Liver (tissue), 9 donors: ENCODE results near the gene TTC3. TPM values are rescaled to one million over a fixed set of nuclear protein-coding genes. Genes with fewer than 3 reads are reported as not detected.

Source experiments
- DNase-seq: peaks from one replicate; pipeline ENCODE4 v3.0.0-alpha.2; 2017; ENCODE audit warnings: low spot score
- H3K27ac ChIP-seq, 2 donors: one replicate each; pipeline ENCODE4 v1.7.0; 2013; ENCODE audit warnings: inconsistent platforms in 2 of 2, low read length in 2 of 2, control low read depth in 1 of 2, low read depth in 1 of 2, mild to moderate bottlenecking in 1 of 2
- H3K27me3 ChIP-seq, 4 donors: one replicate each; pipeline versions ENCODE4 v1.6.1 to v1.7.0; 2013; ENCODE audit warnings: low read length in 3 of 4, inconsistent platforms in 1 of 4, mild to moderate bottlenecking in 1 of 4, moderate library complexity in 1 of 4; ENCODE audit not compliant: control insufficient read depth in 4 of 4, insufficient read depth in 4 of 4
- H3K36me3 ChIP-seq, 4 donors: one replicate each; pipeline versions ENCODE4 v1.6.1 to v1.7.0; 2013; ENCODE audit warnings: low read length in 3 of 4, mild to moderate bottlenecking in 3 of 4, low read depth in 1 of 4, moderate library complexity in 1 of 4; ENCODE audit not compliant: control insufficient read depth in 4 of 4, insufficient read depth in 3 of 4
- H3K4me1 ChIP-seq, 4 donors: one replicate each; pipeline versions ENCODE4 v1.6.1 to v1.7.0; 2013; ENCODE audit warnings: low read length in 3 of 4, mild to moderate bottlenecking in 3 of 4, moderate library complexity in 1 of 4; ENCODE audit not compliant: control insufficient read depth in 4 of 4, insufficient read depth in 4 of 4
- H3K4me3 ChIP-seq, 3 donors: one replicate each; pipeline versions ENCODE4 v1.6.1 to v1.7.0; 2013; ENCODE audit warnings: low read length in 3 of 3, control low read depth in 1 of 3, low read depth in 1 of 3, mild to moderate bottlenecking in 1 of 3
- H3K9ac ChIP-seq, 2 donors: one replicate each; pipeline ENCODE4 v1.7.0; 2013; ENCODE audit warnings: low read length in 2 of 2, mild to moderate bottlenecking in 2 of 2, moderate library complexity in 2 of 2, control low read depth in 1 of 2, low read depth in 1 of 2
- H3K9me3 ChIP-seq, 4 donors: one replicate each; pipeline versions ENCODE4 v1.6.1 to v1.7.0; 2013; ENCODE audit warnings: low read length in 3 of 4; ENCODE audit not compliant: control insufficient read depth in 4 of 4
- ATF3 ChIP-seq: IDR thresholded peaks from 2 replicates; pipeline ENCODE4 v1.6.1; 2016; ENCODE audit warnings: antibody characterized with exemption
- CTCF ChIP-seq: fragments of 150-350 bp; IDR thresholded peaks from 2 replicates; pipeline ENCODE4 v1.5.1; 2017; ENCODE audit warnings: improper control_type of control experiment, low read depth, low read length; ENCODE audit not compliant: missing input control
- EGR1 ChIP-seq, 2 donors: IDR thresholded peaks; 2 replicates each; pipeline ENCODE4 v1.6.1; 2016 to 2018; ENCODE audit warnings: antibody characterized with exemption in 2 of 2, low read depth in 2 of 2
- FOXA1 ChIP-seq: IDR thresholded peaks from 2 replicates; pipeline ENCODE4 v1.6.1; 2016; ENCODE audit warnings: antibody characterized with exemption
- FOXA2 ChIP-seq: IDR thresholded peaks from 2 replicates; pipeline ENCODE4 v1.6.1; 2016; ENCODE audit warnings: antibody characterized with exemption
- HNF4A ChIP-seq, 2 donors: conservative IDR thresholded peaks; 2 replicates each; pipeline ENCODE4 v1.6.1; 2016; ENCODE audit warnings: antibody characterized with exemption in 2 of 2, mild to moderate bottlenecking in 2 of 2
- JUND ChIP-seq, 2 donors: IDR thresholded peaks; 2 replicates each; pipeline ENCODE4 v1.6.1; 2016; ENCODE audit warnings: antibody characterized with exemption in 2 of 2
- MAX ChIP-seq: IDR thresholded peaks from 2 replicates; pipeline ENCODE4 v1.6.1; 2016; ENCODE audit warnings: antibody characterized with exemption
- NR2F2 ChIP-seq: IDR thresholded peaks from 2 replicates; pipeline ENCODE4 v1.6.1; 2016; ENCODE audit warnings: antibody characterized with exemption
- RAD21 ChIP-seq, 2 donors: IDR thresholded peaks; 2 replicates each; pipeline ENCODE4 v1.6.1; 2016; ENCODE audit warnings: antibody characterized with exemption in 2 of 2, mild to moderate bottlenecking in 2 of 2
- REST ChIP-seq: IDR thresholded peaks from 2 replicates; pipeline ENCODE4 v1.6.1; 2016; ENCODE audit warnings: antibody characterized with exemption, mild to moderate bottlenecking
- RXRA ChIP-seq, 2 donors: IDR thresholded peaks; 2 replicates each; pipeline ENCODE4 v1.6.1; 2017 to 2018; ENCODE audit warnings: antibody characterized with exemption in 2 of 2, mild to moderate bottlenecking in 1 of 2
- SP1 ChIP-seq: IDR thresholded peaks from 2 replicates; pipeline ENCODE4 v1.6.1; 2018; ENCODE audit warnings: antibody characterized with exemption, mild to moderate bottlenecking
- TAF1 ChIP-seq: conservative IDR thresholded peaks from 2 replicates; pipeline ENCODE4 v1.6.1; 2016; ENCODE audit warnings: antibody characterized with exemption, mild to moderate bottlenecking
- YY1 ChIP-seq: IDR thresholded peaks from 2 replicates; pipeline ENCODE4 v1.6.1; 2016; ENCODE audit warnings: antibody characterized with exemption, mild to moderate bottlenecking
- ZBTB33 ChIP-seq: IDR thresholded peaks from 2 replicates; pipeline ENCODE4 v1.6.1; 2016; ENCODE audit warnings: antibody characterized with exemption
- WGBS: extraction: QIAGEN DNeasy Blood & Tissue Kit; methylation state at CpG from one replicate; pipeline ENCODE4 v1.1.7; 2013; 5-methylcytosine and 5-hydroxymethylcytosine counted together
- polyA plus RNA-seq, 2 donors: library from polyadenylated mRNA; stranded (reverse) in 1 of 2; unstranded in 1 of 2; fragments of 200-250 nt in 1 of 2; fragments of >200 nt in 1 of 2; fragmentation: Nextera tagmentation in 1 of 2; extraction: Ambion mirVana in 1 of 2; gene quantifications; one replicate each; pipeline versions ENCODE4 v1.2.1 to v1.2.3, GENCODE V29; 2013 to 2015
- total RNA-seq, 2 donors: library from RNA; depleted of rRNA; stranded (reverse); fragments of >200 nt; gene quantifications; one replicate each; pipeline ENCODE4 v1.2.3, GENCODE V29; 2014
- donor health status: healthy.
- donor health status: healthy.
- donor health status: healthy.
- donor health status: healthy.
- donor health status: healthy.

TTC3 gene
- total and polyA plus RNA-seq, 4 donors = 27.2 to 96.1 (median 57.2) TPM

GRCh38 chr21:37219761-37220432, 146.8 kb downstream of the TTC3 start:
- H3K9ac ChIP-seq = no peak overlapping the region

GRCh38 chr21:37220433-37220980, 147.5 kb downstream of the TTC3 start:
- H3K9ac ChIP-seq = peak overlapping the region; percentile 50 to 53
- H3K27ac ChIP-seq = peak overlapping the region; percentile 60 to 73
- H3K27me3 ChIP-seq = no peaks in the 10 kb centered on the region
- H3K36me3 ChIP-seq = peaks cover 2 to 16% (median 9%) of the 10 kb centered on the region in 4 donors
- peaks cover 0 to 16% (median 3%) of the 10 kb centered on the region in 4 donors for H3K4me1 ChIP-seq
- H3K9me3 ChIP-seq = no peaks in the 10 kb centered on the region
- DNase-seq = no peak
- peak overlapping the region; percentile 64 to 83 (median 79) for H3K4me3 ChIP-seq
- 6% methylated on average over 35 of the region's 35 CpGs for WGBS
- TF ChIP-seq TAF1 = no peak
- TF ChIP-seq YY1 = no peak
- TF ChIP-seq NR2F2 = no peak
- no peak for TF ChIP-seq FOXA2
- TF ChIP-seq MAX = no peak
- TF ChIP-seq REST = no peak
- TF ChIP-seq EGR1 (IDR thresholded peaks at IDR 0.05; ENCODE audit: low read depth in 2 of 2) = no peak
- no peak for TF ChIP-seq ZBTB33
- TF ChIP-seq FOXA1 = no peak
- TF ChIP-seq RXRA (IDR thresholded peaks at IDR 0.05) = no peak
- TF ChIP-seq SP1 = no peak
- TF ChIP-seq ATF3 = no peak
- TF ChIP-seq CTCF = no peak
- no peak for TF ChIP-seq RAD21 (IDR thresholded peaks at IDR 0.05)

More at GRCh38 chr21:37219761-37220432, 146.8 kb downstream of the TTC3 start:
- H3K4me1 ChIP-seq = peaks cover 0 to 16% (median 3%) of the 10 kb centered on the region in 4 donors
- no peak for DNase-seq
- peaks cover under 1 to 10% (median 4%) of the 10 kb centered on the region in 4 donors for H3K36me3 ChIP-seq
- peak overlapping the region in 2 of 3 donors; percentile 64 to 79 for H3K4me3 ChIP-seq
- TF ChIP-seq FOXA1 (no peak), ATF3 (no peak), MAX (no peak), HNF4A (conservative IDR thresholded peaks at IDR 0.05) (no peak), RXRA (IDR thresholded peaks at IDR 0.05) (no peak), JUND (IDR thresholded peaks at IDR 0.05) (no peak), CTCF (no peak)
- H3K27ac ChIP-seq = no peak overlapping the region
- H3K9me3 ChIP-seq = no peaks in the 10 kb centered on the region
- H3K27me3 ChIP-seq = no peaks in the 10 kb centered on the region
- WGBS = 59% methylated on average over 13 of the region's 13 CpGs
